HG02870 (cell line): ENCODE measurements around the gene NFASC.

ENCODE experiments used
- ATAC-seq: cut with Tn5 transposase; IDR thresholded peaks from one replicate; pipeline ENCODE4 v1.9.1; 2021; ENCODE audit warnings: mild to moderate bottlenecking, moderate library complexity; ENCODE audit not compliant: unreplicated experiment

NFASC gene

DNA sequence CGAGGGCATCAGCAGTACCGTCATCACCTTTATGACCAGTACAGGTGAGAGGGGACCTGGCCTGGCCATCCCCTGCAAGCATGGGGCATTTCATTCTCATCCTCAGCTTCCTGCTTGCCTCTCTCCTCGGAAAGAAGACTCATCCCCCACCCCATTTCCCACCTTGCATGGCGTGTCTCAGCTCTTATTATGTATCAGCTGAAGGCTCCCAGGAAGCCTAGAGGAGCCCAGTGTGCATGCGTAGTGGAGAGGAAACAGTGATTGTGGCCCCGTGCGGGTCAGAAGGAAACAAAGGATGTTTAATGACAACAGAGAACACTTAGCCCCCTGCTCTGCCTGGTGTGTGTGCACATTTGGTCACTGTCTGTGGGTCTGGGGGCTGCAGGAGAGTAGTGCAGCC, 132.0 kb downstream of the NFASC start:
- ATAC-seq: no peak

GRCh38 chr1:205003358-205004131, 132.9 kb downstream of the NFASC start:
- ATAC-seq: no peak

GRCh38 chr1:205004351-205004750, 133.7 kb downstream of the NFASC start:
- ATAC-seq: no peak

GRCh38 chr1:205008896-205009295, 138.2 kb downstream of the NFASC start:
- ATAC-seq: no peak

DNA sequence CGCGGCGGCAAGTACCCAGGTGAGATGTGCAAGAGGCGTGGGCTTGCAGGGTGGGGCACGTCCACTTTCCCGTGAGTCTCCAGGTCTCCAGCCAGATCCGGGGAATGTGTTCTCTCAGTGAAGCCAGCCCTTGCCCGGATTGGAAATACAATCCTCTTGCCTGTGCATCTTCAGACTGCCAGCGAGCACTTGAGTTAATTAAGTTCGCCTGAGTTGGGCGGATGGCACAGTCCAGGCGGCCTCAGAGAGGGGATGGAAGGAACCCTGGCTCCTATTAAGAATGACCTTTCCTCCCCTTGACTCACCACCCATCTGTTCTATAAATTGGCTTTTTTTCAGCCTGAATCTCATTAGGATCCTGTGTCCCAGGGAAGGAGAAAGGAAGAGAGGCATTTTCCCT, 139.0 kb downstream of the NFASC start:
- no peak for ATAC-seq

GRCh38 chr1:205012391-205013140, 141.9 kb downstream of the NFASC start:
- no peak for ATAC-seq

DNA sequence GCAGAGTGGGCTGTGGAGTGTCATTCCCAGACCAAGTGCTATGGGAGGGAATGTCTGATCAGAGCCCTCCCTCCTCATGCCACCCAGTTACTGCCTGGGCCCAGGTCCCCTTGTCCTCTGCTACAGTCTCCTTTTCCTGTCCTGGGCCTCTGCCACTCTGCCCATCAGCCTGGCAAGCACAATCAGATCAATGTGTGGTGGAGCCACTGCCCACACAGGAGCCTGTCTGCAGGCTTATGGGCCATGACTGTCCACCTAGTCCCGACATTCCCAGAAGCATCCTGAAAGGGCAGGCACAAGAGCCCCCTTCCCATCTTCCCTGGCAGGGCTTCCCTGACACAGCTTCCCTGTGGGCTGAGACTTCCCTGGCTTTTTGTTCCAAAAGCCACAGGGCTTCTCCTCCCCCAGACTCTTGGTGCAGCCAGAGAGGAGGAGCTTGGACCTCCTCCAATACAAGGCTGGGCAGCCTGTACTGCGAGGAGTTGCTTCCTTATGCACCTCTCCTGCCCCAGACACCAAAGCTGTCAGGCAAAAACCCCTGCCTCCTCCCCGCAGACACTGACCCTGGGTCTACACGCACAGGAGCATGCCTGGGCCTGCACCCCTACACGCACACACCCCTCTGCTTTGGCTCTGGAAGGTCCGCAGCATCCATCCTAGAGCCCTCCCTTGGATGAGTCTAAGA, 143.2 kb downstream of the NFASC start:
- ATAC-seq: no peak

GRCh38 chr1:205014783-205015182, 144.1 kb downstream of the NFASC start:
- no peak for ATAC-seq

DNA sequence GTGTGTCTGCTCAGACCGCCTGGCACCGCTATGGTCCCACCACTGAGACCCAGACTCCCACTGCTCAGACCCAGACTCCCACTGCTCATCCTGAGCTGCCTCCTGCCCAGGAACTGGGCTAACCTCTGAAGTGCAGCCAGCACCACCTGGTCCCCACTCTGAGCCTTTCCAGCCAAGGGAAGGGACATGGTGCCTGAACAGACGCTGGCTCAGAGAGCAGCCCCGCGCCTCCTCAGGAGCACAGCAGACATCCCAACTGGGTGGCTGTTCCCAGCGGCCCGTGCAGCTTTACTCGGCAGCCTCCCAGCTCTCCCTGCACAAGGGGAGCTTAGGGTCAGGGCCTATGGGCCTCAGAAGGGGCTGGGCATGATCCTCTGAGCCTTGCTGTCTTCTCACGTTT, 144.6 kb downstream of the NFASC start:
- no peak for ATAC-seq

DNA sequence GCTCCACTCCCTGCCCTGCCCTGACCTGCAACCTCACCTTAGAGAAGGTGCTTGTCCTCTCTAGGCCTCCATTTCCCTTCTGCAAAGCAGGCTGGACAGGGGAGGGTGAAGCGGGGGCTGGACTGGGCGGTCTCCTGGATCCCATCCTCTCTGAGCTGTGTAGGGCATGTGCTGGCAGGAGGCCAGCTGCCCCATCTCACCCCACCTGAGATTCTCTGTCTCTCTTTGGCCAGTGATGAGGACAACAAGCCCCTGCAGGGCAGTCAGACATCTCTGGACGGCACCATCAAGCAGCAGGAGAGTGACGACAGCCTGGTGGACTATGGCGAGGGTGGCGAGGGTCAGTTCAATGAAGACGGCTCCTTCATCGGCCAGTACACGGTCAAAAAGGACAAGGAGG, 145.4 kb downstream of the NFASC start:
- no peak for ATAC-seq

DNA sequence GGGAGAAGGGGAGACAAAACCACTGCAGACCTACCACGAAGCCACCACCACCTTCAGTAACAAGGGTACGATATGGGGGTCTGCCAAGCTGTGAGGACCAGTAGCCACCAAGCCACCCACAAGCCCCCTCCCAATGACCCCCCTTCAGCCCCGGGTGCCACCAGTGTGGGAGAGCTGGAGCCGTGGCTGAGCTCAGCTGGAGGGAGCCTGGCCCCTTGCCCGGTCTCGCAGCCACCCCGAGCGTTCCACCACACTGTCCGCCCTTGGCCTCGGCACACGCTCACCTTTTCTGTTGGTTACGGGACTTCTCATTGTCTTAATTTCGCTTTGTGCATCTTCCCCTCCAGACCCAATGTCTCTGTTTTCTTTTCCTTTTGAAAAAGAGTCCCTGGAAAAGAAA, 145.9 kb downstream of the NFASC start:
- no peak for ATAC-seq

- no peak for ATAC-seq
Observed at GRCh38 chr1:205017001-205017400, 146.3 kb downstream of the NFASC start.

DNA sequence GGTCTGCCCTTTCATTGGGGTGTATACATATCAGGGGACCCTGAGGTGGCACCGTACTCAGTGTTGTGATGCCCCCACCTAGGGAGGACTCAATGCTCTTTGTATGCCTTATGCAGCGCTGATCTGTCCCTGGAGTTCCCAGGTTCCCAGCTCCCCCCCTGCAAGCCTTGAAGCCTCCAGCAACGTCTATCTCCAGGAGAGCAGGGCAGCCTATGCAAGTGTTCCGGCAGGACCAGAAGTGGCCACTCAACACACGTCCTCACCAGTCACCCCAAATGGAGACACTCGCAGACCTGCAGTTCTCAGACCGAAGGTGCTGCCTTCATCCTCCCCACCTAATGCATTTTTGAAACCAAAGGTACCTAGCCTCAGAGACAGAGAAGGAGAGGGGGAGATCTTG, 147.1 kb downstream of the NFASC start:
- ATAC-seq: no peak

- ATAC-seq: no peak
Observed at GRCh38 chr1:205018381-205018780, 147.7 kb downstream of the NFASC start.

- ATAC-seq: no peak
Observed at GRCh38 chr1:205020466-205020865, 149.8 kb downstream of the NFASC start.

DNA sequence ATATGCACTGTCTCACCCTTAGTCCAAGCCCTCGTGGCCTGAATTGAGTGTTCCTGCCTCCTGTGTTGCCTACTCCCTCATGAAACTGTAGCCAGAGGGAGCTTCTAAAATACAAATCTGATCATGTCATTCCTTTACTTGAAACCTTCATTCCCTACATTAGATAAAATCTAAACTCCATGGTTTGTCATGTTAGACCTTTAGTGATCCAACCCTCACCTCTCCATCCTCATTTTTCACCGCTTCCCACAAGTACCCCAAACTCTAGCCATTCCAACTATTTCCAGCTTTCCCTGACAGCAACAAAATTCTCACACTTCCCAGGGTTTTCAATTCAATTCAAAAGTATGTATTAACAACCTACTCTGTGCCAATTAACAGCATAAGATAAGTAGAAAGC, 154.0 kb downstream of the NFASC start:
- ATAC-seq: no peak

DNA sequence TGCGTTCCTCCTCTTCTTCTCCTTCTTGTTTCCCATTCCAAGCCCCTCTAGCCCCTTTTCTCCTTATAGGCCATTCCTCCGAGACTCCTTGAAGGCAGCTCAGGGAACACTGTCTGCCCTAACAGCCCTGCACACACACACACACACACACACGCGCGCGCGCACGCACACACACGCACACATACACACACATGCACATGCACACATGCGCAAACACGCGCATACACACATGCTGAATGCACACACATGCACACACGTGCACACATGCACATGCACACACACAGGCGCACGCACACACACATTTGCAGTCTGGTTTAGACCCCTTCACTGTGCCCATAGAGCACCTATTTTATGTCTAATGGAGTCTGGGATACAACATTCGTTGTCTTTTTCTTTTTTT, 154.6 kb downstream of the NFASC start:
- no peak for ATAC-seq

DNA sequence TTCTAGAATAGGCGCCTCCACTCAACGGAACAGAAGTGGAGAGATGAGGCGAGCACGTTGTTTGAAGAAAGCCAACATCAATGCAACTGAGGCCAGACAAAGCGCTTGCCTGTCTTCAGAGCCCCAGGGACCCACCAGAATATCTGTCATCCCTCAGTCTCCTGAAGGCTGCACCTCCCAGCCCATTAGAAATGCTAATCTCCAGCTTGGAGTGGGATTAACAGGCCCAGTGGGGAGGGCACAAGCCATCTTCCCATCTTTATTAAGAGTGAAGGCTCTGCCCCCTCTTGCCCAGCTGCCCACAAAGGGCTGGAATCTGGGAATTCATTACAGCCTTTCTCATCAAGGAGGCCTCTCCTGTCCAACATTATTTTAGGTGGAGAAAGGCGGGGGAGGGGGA, 155.5 kb downstream of the NFASC start:
- ATAC-seq: no peak

GRCh38 chr1:205028390-205028789, 157.7 kb downstream of the NFASC start:
- no peak for ATAC-seq

DNA sequence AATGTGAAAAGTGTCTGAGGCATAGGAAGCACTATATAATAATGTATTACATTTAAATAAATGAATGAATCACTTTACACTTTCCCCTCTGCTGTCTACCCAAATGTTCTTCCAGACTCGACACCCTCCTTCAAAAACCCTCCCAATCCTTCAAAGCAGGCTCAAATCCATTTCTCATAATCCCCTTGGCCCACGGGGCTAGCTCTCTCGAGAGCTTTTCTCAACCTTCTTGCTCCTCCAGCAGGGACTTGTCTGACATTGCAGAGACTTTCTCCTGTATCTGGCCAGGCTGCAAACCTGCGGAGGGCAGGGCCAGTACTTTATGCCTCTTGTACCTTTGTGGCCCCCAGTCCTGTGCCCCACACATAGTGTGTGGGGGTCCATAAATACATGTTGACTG, 158.3 kb downstream of the NFASC start:
- no peak for ATAC-seq

- ATAC-seq: no peak
Observed at GRCh38 chr1:205030241-205030640, 159.6 kb downstream of the NFASC start.

- ATAC-seq: no peak
Observed at GRCh38 chr1:205030896-205031295, 160.2 kb downstream of the NFASC start.
